Epidermal melanocyte (primary cell): ENCODE data around the gene PDGFC.
"Not testable (repeated sequence)": the region's sequence is repeated elsewhere in the genome, so short reads cannot be mapped to it uniquely, and the experiment has no call there.

Experiments
- DNase-seq: peaks from one replicate; pipeline ENCODE4 v3.0.0; 2011; ENCODE audit warnings: low spot score; ENCODE audit not compliant: insufficient read length

The PDGFC gene

DNA sequence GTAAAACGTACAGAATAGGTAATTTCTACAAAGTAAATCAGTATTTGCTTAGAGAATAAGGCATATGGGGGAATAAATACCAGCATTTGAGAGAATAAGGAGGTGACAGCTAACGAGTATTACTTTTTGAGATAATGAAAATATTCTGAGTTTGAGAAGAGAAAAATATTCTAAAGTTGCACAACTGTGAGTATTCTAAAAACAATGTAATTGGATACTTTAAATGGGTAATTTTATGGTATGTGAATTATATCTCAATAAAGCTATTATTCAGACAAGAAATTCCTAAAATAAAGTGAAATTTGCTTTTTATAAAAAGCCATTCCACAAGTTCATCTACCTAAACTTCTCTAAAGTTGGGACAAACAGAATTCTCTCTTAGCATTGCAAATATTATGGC is 62.6 kb downstream of the PDGFC start:
- DNase-seq = no peak

DNA sequence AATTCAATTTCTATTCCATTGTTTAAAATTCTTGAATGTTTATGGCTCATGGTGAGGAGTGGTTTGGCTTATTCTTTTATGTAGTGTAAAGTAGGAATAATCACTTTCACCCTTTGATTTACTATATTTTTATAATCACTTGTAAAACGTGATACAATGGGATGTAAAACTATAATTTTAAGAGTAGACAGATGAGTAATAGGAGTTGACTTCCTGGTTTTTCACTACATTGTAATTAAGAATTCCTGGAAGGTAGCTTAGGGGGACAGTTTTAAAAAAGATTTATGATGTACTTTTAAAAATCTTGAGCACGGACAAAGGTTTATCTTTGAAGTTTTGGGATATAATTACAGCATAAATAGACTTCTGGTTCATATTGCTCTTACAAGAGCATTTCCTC is 65.3 kb downstream of the PDGFC start:
- no peak for DNase-seq

DNA sequence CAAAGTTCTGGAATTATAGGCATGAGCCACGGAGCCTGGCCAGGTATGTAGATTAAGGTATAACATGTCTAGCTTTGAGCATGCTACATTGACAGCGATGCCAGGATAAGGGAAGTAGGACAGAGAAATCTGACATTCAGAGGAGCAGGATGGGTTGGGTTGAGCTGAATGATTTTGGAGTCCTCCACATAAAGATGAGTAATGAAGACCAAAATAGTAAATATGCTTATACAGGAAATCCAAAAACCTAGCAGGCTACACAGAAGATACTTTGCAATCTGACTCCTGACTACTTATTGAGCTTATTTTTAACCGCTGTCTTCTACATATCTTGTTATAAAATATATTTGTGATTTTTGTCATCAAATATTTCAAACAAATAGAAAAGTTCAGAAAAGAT is 69.7 kb downstream of the PDGFC start:
- no peak for DNase-seq

DNA sequence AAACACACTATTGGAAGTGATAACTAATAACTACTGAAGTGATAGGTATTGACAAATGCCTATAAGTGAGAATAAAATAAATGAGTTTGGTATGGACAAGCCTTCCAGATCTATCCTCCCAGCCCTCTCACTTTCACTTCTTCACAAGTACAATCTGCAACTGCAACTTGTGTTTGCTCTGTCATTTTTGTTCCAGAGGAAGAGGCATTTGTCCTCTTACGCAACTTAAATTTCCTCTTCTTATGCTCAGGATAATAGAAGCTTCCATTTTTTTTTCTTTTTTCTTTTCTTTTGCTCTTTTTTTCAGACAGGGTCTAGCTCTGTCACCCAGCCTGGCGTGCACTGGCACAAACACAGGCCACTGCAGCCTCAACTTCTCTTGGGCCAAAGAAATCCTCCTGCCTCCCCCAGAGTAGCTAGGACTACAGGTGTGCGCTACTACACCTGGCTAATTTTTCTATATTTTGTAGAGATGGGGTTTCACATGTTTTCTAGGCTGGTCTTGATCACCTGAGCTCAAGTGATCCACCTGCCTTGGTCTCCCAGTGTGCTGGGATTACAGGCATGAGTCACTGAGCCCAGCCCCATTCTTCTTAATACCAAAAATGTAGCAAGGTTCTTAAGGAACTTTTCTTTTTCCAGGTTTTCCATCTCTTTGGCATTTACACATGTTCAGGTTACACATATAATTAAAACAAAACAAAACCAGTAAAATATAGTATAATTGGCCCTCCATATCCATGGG is 73.1 kb downstream of the PDGFC start:
- DNase-seq = no peak

DNA sequence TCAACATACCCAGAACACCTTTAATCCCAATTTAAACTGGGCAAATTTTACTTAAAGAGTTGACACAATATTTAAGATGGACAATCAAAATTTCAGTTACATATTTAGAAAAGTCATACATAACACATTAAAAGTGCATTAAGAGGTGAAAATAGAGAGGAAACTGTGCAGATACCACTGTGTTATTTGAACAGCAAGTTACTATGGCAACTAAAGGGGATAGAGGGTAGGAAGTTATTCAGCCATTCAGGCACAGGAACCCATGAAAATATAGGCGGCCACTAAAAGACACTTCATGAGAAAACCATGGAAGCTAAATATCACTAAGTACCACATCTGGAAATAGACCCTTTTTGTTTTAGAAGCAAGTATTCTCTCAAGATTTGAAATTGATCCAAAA is 75.1 kb downstream of the PDGFC start:
- DNase-seq = no peak

DNA sequence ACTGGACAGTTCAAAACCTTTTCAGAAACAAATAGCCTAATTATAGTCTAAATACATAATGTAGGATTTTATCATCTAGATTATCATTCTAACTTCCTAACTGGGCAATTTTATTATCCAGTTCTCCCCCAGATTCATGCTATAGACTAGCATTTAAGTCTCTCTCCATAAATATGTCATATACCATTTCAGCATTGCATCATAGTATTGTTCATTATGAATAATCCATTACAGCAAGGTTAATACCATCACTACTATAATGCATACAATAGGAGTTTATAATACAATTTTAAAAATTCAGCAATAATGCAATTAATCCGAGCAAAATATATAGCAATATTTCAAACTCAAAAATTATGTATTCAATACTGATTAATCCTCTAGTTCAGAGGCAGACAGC is 77.4 kb downstream of the PDGFC start:
- no peak for DNase-seq

DNA sequence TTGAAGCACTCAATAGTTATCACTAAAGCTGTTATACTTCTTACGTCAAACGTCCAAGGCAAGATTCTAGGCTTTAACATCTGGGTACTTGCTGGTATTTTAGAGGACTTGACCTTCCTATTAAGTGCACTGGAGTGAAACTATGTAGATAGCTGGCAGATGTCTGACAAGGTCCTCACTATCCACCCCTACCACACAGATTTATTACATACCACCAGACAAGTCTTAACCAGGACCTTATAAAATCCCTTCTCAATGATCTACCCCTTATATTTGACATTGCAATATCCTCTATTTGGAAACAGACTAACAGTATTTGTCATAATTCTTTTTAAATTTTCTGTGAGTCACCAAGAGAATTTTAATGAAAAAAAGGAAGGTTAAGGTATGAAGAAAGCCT is 78.8 kb downstream of the PDGFC start:
- no peak for DNase-seq

DNA sequence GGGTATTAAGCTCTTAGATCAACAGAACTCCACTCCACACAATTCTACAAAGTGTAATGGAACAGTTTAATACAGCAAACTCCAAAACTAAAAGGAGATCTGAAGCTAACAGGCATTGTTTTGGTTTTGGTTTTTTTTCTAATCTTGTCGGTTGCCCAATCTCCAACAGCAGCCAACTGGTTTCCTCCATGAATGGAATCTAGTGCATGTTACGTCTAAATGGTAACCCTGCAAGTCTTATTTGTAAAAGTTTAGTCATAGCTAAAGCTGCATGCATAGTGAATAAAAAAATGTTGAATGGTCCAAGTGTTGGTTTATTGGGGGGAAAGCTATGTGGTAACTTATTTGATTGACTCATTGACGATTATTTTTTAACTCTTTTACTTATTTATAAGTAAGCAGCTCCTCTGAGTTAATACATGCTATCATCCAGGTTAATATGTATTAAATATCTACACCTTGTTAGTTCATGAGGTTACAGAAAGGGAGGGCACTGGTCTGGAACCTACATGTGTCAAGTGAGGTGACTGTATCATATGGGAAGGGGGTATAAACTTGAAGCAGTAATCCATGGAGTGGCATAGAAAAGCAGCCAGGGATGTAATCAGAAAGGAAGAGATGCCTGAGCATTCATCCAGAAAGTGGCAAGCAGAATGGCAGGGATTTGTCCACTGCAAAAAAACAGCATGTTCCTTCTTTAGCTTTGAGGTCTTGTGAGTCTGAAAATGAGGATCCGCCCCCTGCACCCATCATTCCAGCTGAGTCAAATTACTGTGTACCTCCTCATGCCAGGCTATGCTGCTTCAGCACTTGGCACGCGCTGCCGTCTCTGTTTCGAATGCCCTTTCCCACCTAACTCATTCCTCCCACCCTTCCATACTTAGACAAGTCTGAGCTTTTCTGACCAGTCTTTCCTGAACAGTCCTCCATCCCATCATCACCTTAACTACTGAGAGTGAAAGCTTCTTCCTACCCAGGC is 81.7 kb downstream of the PDGFC start:
- DNase-seq = no peak

DNA sequence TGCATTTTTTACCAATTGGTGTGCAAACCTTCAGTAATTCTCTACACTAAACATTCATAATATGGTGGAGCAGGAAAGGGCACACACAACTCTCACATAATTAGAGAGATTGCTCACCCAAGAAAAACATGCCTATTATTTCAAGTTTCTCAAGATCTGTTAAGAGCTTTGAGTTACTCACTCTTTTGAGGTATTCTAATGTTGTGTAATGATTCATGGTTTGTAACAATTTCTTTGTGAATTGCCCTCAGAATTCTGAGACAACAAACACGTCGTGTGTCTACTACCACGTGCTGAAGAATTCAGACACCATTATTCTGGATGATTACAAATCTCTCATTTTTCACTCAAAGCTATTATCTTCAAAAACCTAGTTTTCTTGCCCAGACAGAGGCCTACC is 82.8 kb downstream of the PDGFC start:
- no peak for DNase-seq

DNA sequence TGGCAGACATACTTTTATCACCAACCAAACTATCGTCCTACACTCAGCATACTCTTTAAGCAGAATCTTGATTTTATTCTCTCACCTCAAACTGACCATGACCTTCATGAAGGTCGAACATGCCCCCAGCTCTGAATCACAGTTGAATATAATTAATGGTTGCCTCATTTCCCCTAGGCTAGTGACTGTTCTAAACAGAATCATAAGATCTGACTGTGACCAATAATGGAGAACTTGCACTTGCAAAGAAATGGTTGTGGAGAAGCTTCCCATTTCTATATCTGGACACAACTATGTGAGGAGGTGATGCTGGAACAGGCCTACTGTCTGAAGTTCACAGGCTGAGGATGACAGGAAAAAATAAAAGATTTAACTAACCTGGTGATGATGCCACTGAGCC is 85.1 kb downstream of the PDGFC start:
- no peak for DNase-seq

DNA sequence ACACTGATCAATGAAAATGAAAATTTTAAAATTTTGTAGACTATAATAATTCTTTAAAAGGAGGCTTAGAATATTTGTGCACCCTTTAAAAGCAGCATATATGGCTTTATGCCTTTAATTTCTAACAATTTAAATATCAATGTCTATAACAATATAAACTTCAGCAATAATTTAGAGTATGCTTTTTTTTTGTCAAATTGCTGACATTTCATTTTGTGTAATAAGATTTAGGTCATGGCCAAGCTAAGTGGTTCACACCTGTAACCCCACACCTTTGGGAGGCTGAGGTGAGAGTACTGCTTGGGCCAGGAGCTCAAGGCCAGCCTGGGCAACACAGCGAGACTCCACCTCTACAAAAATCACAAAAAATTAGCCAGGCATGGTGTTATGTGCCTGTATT is 86.2 kb downstream of the PDGFC start:
- no peak for DNase-seq

DNA sequence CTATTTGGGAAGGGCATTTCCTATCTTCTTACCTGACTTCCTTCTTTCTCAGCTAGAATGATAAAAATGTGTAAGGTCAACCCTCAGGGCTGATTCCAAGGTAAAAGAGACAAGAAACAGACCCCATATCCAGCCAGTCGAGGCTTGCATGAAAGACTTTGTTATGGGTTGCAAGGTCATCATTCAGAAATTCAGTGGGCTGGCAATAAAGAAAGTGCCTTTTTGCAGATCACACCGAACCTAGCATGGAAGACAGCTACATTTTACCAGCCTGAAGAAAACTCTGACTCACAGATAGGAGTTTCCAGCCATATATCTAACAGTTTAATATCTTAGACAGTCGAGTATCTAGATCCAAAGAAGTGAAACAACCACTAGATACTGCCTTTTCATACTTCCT is 87.4 kb downstream of the PDGFC start:
- DNase-seq = no peak

DNA sequence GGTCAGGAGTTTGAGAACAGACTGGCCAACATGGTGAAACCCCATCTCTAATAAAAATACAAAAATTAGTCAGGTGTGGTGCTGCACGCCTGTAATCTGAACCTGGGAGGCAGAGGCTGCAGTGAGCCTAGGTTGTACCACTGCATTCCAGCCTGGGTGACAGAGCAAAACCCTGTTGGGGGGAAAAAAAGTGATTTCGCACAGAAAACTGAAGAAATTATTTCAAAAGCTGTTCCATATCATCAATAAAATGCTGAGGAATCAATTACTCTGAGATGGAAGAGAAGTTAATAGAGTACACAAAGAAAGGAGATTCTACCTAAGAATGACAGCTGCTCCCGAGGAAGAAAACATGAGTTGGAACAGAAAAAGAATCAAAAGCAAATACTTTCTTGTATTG is 95.9 kb downstream of the PDGFC start:
- DNase-seq = no peak

DNA sequence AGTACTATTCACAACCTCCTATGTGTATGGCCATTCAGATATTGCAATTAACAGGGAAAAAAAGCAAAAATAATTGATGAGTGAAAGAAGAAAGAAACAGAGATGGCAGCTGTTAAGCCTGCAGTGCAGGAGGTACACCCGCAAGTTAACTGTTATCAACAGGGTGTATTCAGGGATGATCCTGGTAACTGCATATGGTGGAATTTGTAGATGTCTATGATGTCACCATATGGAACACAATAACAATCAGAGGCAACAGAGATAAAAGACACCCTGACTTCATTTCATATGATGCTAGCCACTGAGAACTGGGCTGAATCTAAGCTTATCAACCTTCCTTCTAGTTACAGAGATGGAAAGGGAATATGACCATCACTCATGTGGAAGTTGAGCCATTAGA is 96.5 kb downstream of the PDGFC start:
- DNase-seq = no peak

DNA sequence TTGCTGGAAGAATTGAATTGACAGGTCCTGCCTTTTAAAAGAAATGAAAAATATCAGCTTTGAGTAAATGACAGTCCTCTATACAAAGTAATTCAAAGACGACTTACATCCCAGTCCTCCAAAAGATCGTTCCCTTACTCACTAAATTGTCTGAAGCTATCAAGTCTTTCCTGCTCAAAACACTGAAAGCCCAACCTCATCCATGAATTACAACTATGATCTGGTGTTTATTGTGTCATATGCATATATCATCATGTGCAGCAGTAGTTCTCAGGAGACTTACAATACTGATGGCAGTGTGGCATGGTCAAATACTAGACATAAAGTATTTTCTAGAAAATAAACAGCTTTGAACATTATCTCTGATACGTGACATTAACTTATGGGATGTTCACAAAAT is 97.8 kb downstream of the PDGFC start:
- DNase-seq = no peak

DNA sequence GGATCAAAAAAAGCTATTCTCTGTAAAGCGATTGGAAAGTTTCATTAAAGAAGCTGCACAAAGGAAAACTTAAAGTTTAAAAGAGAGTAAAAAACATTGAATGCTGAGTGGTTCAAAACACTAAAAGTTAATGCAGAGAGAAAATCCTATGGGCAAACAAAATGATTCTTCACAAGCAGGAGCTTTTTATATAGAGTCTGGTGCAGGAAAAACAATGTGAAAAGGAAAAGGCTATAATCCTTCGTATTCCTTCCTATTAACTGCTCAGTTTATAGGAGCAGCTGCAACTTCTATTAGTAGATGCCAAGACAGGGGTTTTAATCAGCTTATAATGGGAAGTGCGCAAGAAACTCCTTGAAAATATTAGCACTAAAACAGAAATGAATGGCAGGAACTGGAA is 100.7 kb downstream of the PDGFC start:
- no peak for DNase-seq

DNA sequence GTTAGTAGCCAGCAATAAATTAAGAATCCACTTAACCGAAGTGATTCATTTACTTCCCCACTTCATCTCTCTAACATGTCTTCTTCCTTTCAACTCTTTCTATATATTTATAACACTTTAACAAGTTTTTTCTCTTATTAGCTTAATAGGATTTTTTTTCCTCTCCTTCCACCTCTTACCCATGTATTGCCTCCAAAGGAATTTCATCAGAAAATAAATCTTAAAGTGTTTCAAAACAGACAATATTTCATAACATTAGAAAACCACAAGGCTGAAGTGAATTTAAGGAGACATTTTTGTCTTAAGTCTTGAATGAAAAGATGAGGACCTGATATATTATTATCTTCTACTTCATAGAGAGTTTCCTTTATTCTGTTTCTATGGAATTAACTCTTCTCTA is 101.5 kb downstream of the PDGFC start:
- no peak for DNase-seq

DNA sequence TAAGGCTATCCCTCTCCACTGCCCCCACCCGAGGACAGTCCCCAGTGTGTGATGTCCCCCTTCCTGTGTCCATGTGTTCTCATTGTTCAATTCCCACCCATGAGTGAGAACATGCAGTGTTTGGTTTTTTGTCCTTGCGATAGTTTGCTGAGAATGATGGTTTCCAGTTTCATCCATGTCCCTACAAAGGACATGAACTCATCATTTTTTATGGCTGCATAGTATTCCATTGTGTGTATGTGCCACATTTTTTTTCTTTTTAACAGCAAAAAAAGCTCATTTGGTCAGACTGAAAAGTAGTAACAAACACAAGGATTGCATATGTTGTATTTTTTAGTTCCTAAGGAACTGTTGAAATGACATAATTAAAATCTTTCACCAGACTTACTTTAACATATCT is 105.5 kb downstream of the PDGFC start:
- DNase-seq = not testable (repeated sequence)

DNA sequence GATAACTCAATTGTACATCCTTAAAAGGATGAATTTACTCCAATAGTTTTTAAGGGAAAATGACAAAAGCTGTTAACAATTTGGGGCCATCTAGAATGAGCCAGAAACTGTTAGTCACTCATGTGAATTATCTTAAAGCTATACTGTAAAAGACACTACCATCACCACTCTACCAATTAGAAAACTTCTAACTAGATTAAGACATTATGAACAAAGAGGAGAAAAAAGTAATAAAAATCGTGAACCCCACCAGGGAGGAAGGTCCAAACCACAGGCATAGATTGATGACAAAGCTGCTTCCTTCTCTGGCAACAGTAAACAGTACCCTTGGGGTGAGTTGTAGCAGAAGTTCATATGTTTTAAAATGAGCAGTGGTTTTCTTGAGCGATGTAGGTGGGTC is 106.1 kb downstream of the PDGFC start:
- DNase-seq = no peak

DNA sequence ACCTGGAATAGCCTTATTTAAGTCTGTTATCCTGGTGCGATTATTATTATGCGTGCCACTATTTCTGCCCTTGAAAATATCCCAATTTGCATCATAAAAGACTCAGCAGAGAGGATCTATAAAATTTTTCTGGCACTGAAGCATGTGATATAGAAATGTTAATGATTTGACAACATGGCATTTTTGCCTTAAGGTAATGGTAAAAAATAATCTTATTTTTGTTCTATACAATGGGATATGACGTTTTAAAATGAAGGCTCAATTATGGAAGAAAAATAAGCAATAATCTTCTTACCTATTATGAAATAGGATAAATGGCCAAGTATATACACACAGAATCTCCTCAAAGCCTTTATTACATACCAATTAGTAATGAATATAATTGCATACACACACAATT is 113.5 kb downstream of the PDGFC start:
- DNase-seq = no peak

DNA sequence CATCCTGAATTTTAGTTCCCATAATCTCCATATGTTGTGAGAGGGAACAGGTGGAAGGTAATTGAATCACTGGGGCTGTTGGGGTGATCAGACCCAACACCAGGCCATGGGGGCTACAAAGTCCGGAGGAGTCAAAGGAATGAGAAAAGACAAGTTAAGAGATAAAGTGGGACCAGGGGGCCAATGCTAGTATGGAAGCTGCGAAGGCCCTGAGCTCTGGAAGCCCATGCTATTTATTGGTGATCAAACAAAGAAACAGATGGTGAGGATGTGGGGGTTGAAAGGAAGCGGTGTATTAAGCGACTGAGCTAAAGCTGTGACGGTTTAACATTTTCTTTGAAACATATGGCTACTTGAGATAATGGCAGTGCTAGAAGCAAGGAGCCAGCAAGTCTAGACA is 132.8 kb downstream of the PDGFC start:
- DNase-seq = no peak

DNA sequence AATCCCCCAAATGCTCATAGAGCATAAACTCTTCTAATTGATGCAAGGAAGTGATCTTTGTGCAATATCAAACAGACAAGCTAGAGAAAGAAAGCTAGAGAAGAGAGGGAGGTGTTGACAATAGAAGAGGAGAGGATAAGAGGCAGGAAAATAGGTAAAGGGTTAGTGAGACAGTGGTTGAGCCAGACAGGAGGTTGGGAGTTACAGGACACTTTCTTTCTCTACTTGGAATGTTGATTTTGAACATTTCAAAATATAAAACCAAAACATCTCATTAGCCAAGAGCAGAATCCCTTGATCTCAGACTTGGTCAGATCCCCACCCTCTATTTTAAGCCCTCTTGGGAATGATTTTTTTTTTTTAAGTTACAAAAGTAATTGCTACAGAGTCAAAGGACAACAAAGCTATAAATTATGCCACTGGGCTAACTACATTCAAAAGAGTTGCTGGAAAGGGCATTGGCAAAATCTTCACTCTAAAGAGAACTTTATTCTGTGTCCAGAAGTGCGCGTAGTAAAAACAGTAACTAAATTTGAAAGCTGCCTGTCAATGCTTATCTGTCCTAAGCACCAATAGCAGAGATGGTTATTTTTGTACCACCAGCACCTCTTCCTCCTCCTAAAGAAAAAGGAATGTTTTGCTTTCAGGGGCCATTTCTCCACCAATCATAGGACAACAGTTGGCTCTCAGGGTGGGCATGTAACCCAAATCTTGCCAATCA is 133.8 kb downstream of the PDGFC start:
- no peak for DNase-seq
